ENCODE measurements around the gene TNN.

Gene TNN

DNA sequence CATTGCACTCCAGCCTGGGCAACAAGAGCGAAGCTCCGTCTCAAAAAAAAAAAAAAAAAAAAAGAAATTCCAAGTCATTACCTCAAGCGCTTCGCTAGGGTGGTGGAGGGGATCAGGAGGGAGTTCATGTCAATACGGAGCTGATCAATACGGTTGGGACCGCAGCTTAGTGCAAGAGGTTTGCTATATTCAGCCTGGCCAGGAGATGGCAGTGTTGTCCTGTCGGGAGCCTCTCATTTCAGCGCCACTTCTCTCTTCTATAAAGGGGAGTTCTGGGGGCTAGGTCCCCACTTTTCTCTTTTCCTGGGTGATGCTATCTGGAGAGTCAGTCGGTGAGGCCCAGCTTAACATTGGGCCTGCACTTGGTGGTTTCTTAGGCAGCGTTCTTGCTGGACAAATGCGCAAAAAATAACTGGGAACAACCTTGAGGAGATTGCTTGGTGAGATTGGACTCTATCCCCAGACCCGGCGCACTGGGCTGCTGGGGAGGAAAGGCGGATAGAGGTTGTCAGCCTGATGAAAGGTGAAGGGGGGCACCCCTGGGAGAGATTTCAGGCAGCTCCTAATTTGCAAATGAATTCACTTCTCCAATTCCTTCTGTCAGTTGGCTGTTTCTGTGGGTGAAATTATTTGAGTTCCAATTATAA, 84.5 kb downstream of the TNN start:
- no peak overlapping the region for H4K8ac ChIP-seq (ENCODE audit: low read depth, low read length)
- WGBS (ENCODE audit: extremely low coverage, insufficient coverage, low lambda C conversion rate), result no CpG with 5 or more reads among the region's 15 CpGs
- peak; percentile 64 for DNase-seq

DNA sequence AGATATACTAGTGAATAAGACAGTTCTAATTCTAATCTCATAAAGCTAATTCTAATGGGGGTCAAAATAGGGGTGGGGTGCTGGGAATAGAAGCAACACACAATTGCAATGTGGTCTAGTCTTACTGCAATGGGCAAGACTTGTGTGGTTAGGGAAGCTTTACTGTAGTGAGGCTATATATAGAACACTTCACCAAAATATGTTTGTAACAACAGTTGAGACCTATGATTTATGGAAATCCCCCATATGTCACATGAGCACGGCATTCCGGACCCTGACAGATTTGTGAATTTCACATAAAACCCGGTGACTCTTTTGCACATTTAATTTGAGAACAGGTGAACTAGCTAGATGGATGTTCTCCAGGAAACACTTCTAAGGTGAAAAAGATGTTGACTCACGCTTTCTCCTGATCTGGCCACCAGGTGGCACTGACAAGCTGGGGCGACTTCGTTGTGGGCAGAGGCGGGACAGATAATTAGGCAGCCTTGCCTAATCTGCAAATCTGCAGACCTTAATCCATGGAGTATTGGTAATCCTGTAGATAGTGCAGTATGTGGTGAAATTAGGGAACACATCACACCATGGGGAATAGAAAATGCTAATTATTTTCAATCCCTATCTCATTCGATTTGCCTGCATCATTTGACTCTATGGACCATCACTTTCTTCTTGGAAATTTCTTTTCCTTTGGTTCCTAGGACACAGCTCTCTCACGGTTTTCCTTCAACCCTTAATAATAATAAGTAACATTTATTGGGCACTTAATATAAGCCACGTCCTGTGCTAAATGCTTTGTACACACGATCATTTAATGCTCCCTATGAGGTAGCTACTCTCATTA, 87.2 kb downstream of the TNN start:
- WGBS (ENCODE audit: extremely low coverage, insufficient coverage, low lambda C conversion rate), result no CpG with 5 or more reads among the region's 11 CpGs
- Histone ChIP-seq H2AK5ac (ENCODE audit: low read length) (no peak overlapping the region), H3K23ac (ENCODE audit: low read length) (no peak overlapping the region), H3K4me1 (ENCODE audit: control insufficient read depth, low read depth, low read length) (no peaks in the 10 kb centered on the region), H2BK5ac (ENCODE audit: low read length) (no peak overlapping the region), H2BK15ac (replicated peaks; ENCODE audit: low read depth) (no peak overlapping the region), H2BK120ac (ENCODE audit: low read depth, low read length) (no peak overlapping the region), H3K27ac (ENCODE audit: low read depth, low read length) (no peak overlapping the region), H3K18ac (ENCODE audit: low read length) (no peak overlapping the region), H3K4me2 (ENCODE audit: low read length) (no peak overlapping the region), H4K5ac (ENCODE audit: low read length) (no peak overlapping the region), H3K27me3 (ENCODE audit: insufficient read depth, low read length, poor library complexity) (no peaks in the 10 kb centered on the region), H3K79me2 (ENCODE audit: control insufficient read depth, insufficient read depth, low read length) (no peaks in the 10 kb centered on the region), H3K56ac (ENCODE audit: low read length) (no peak overlapping the region), H3K9ac (ENCODE audit: low read length) (no peak overlapping the region), H3K4me3 (ENCODE audit: low read length) (no peak overlapping the region), H4K8ac (ENCODE audit: low read depth, low read length) (no peak overlapping the region), H3K36me3 (ENCODE audit: control insufficient read depth, insufficient read depth, low read length) (no peaks in the 10 kb centered on the region), H3K79me1 (ENCODE audit: low read length) (no peaks in the 10 kb centered on the region), H3K4ac (ENCODE audit: low read depth, low read length) (no peak overlapping the region)
- DNase-seq, result peak; percentile 79

More for the DNA sequence above, 84.5 kb downstream of the TNN start:
- no peak overlapping the region for H3K9ac ChIP-seq (ENCODE audit: low read length)
- H3K4me2 ChIP-seq (ENCODE audit: low read length), result no peak overlapping the region
- no peak overlapping the region for H2BK120ac ChIP-seq (ENCODE audit: low read depth, low read length)
- no peak overlapping the region for H2BK15ac ChIP-seq (replicated peaks; ENCODE audit: low read depth)
- no peaks in the 10 kb centered on the region for H3K4me1 ChIP-seq (ENCODE audit: control insufficient read depth, low read depth, low read length)
- no peak overlapping the region for H3K4me3 ChIP-seq (ENCODE audit: low read length)
- H2BK5ac ChIP-seq (ENCODE audit: low read length), result no peak overlapping the region
- H3K56ac ChIP-seq (ENCODE audit: low read length), result no peak overlapping the region
- no peak overlapping the region for H3K23ac ChIP-seq (ENCODE audit: low read length)
- H3K36me3 ChIP-seq (ENCODE audit: control insufficient read depth, insufficient read depth, low read length), result no peaks in the 10 kb centered on the region
- H3K27me3 ChIP-seq (ENCODE audit: insufficient read depth, low read length, poor library complexity), result no peaks in the 10 kb centered on the region
- H3K79me1 ChIP-seq (ENCODE audit: low read length), result no peaks in the 10 kb centered on the region
- no peak overlapping the region for H3K18ac ChIP-seq (ENCODE audit: low read length)
- no peak overlapping the region for H4K5ac ChIP-seq (ENCODE audit: low read length)
- H2AK5ac ChIP-seq (ENCODE audit: low read length), result no peak overlapping the region
- H3K4ac ChIP-seq (ENCODE audit: low read depth, low read length), result no peak overlapping the region
- H3K79me2 ChIP-seq (ENCODE audit: control insufficient read depth, insufficient read depth, low read length), result no peaks in the 10 kb centered on the region
- H3K27ac ChIP-seq (ENCODE audit: low read depth, low read length), result no peak overlapping the region

DNA sequence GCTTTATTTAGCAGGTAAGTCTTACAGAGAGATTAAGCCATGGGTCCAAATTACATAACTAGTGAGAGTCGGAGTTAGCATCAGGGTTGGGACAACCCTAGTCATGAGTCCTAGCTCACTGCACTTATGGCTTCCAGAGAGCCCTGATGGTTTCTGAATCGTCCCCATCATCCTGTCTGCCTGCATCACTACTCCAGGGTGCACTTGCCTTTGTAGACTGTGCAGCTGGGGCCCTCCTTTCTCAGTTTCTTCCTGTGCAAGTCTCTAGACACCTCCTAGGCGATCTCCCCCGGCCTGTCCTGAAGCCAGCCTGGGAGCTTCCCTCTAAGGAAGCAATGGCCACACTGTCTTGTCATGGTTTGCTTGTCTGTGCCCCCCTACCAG, 87.8 kb downstream of the TNN start:
- Histone ChIP-seq H3K27me3 (ENCODE audit: insufficient read depth, low read length, poor library complexity) (no peaks in the 10 kb centered on the region), H2BK5ac (ENCODE audit: low read length) (no peak overlapping the region), H3K18ac (ENCODE audit: low read length) (no peak overlapping the region), H3K79me1 (ENCODE audit: low read length) (no peaks in the 10 kb centered on the region), H3K4me3 (ENCODE audit: low read length) (no peak overlapping the region), H3K79me2 (ENCODE audit: control insufficient read depth, insufficient read depth, low read length) (no peaks in the 10 kb centered on the region), H3K4ac (ENCODE audit: low read depth, low read length) (no peak overlapping the region), H4K8ac (ENCODE audit: low read depth, low read length) (no peak overlapping the region), H3K27ac (ENCODE audit: low read depth, low read length) (no peak overlapping the region), H2BK15ac (replicated peaks; ENCODE audit: low read depth) (no peak overlapping the region), H3K36me3 (ENCODE audit: control insufficient read depth, insufficient read depth, low read length) (no peaks in the 10 kb centered on the region), H4K5ac (ENCODE audit: low read length) (no peak overlapping the region), H3K9ac (ENCODE audit: low read length) (no peak overlapping the region), H3K4me1 (ENCODE audit: control insufficient read depth, low read depth, low read length) (no peaks in the 10 kb centered on the region), H3K4me2 (ENCODE audit: low read length) (no peak overlapping the region), H3K56ac (ENCODE audit: low read length) (no peak overlapping the region), H2AK5ac (ENCODE audit: low read length) (no peak overlapping the region), H3K23ac (ENCODE audit: low read length) (no peak overlapping the region), H2BK120ac (ENCODE audit: low read depth, low read length) (no peak overlapping the region)
- DNase-seq, result no peak
- WGBS (ENCODE audit: extremely low coverage, insufficient coverage, low lambda C conversion rate), result no CpG with 5 or more reads among the region's 4 CpGs

DNA sequence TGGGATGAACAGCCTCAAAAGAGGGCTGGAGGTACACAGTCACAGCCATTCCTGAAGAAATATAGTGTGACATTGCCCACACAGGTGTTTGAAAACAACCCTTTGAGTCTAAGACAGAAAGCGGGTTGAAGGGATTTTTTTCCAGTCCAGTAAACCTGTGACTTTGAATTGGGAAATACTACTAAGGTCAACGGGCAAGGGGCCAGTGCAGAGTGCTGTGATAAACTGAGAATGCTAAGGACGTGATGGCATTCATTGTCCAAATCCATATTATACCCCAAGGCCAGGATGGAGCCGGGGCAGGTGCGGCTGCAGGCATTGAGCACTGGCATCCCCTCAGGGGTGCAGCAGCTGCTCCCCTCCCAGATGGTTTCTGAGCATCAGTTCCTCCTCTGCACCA, 88.3 kb downstream of the TNN start:
- Histone ChIP-seq H3K27me3 (ENCODE audit: insufficient read depth, low read length, poor library complexity) (no peaks in the 10 kb centered on the region), H4K5ac (ENCODE audit: low read length) (no peak overlapping the region), H2AK5ac (ENCODE audit: low read length) (no peak overlapping the region), H2BK120ac (ENCODE audit: low read depth, low read length) (no peak overlapping the region), H3K4me1 (ENCODE audit: control insufficient read depth, low read depth, low read length) (no peaks in the 10 kb centered on the region), H3K4ac (ENCODE audit: low read depth, low read length) (no peak overlapping the region), H3K4me2 (ENCODE audit: low read length) (no peak overlapping the region), H3K79me2 (ENCODE audit: control insufficient read depth, insufficient read depth, low read length) (no peaks in the 10 kb centered on the region), H3K9ac (ENCODE audit: low read length) (no peak overlapping the region), H4K8ac (ENCODE audit: low read depth, low read length) (no peak overlapping the region), H3K18ac (ENCODE audit: low read length) (no peak overlapping the region), H3K79me1 (ENCODE audit: low read length) (no peaks in the 10 kb centered on the region), H3K27ac (ENCODE audit: low read depth, low read length) (no peak overlapping the region), H2BK5ac (ENCODE audit: low read length) (no peak overlapping the region), H3K23ac (ENCODE audit: low read length) (no peak overlapping the region), H3K36me3 (ENCODE audit: control insufficient read depth, insufficient read depth, low read length) (no peaks in the 10 kb centered on the region), H3K56ac (ENCODE audit: low read length) (no peak overlapping the region), H3K4me3 (ENCODE audit: low read length) (no peak overlapping the region), H2BK15ac (replicated peaks; ENCODE audit: low read depth) (no peak overlapping the region)
- no peak for DNase-seq
- WGBS (ENCODE audit: extremely low coverage, insufficient coverage, low lambda C conversion rate), result no CpG with 5 or more reads among the region's 5 CpGs

DNA sequence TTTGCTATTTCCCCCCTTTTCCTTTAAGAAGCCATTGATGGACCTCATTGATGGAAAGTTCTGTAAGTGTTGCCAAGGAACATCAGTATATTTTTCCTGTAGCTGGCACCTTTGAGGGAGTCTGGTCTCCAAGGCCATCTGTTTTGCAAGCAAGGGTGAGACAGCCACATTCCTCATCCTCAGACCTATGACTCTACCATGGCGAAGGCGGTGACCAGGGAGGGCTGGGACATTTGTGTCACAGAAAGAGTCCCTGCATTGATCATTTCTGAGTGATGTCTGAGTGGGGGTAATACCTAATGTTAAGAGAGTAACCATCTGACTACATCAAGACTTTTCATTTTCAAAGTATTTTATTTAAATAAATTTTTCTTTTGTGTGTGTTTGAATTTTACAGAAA, 89.6 kb downstream of the TNN start:
- Histone ChIP-seq H2BK15ac (replicated peaks; ENCODE audit: low read depth) (no peak overlapping the region), H3K79me2 (ENCODE audit: control insufficient read depth, insufficient read depth, low read length) (no peaks in the 10 kb centered on the region), H3K4me3 (ENCODE audit: low read length) (no peak overlapping the region), H2AK5ac (ENCODE audit: low read length) (no peak overlapping the region), H3K18ac (ENCODE audit: low read length) (no peak overlapping the region), H3K79me1 (ENCODE audit: low read length) (no peaks in the 10 kb centered on the region), H3K4me1 (ENCODE audit: control insufficient read depth, low read depth, low read length) (no peaks in the 10 kb centered on the region), H2BK5ac (ENCODE audit: low read length) (no peak overlapping the region), H3K23ac (ENCODE audit: low read length) (no peak overlapping the region), H3K4ac (ENCODE audit: low read depth, low read length) (no peak overlapping the region), H4K5ac (ENCODE audit: low read length) (no peak overlapping the region), H4K8ac (ENCODE audit: low read depth, low read length) (no peak overlapping the region), H3K56ac (ENCODE audit: low read length) (no peak overlapping the region), H3K4me2 (ENCODE audit: low read length) (no peak overlapping the region), H3K27ac (ENCODE audit: low read depth, low read length) (no peak overlapping the region), H3K9ac (ENCODE audit: low read length) (no peak overlapping the region), H3K36me3 (ENCODE audit: control insufficient read depth, insufficient read depth, low read length) (no peaks in the 10 kb centered on the region), H2BK120ac (ENCODE audit: low read depth, low read length) (no peak overlapping the region), H3K27me3 (ENCODE audit: insufficient read depth, low read length, poor library complexity) (no peaks in the 10 kb centered on the region)
- no CpG with 5 or more reads among the region's 2 CpGs for WGBS (ENCODE audit: extremely low coverage, insufficient coverage, low lambda C conversion rate)
- no peak for DNase-seq
